H54 (cell line): ENCODE measurements around the gene TSFM.

Experiments used
- DNase-seq: peaks from one replicate; pipeline ENCODE4 v3.0.0; 2011; ENCODE audit warnings: low spot score, mixed read lengths; ENCODE audit not compliant: insufficient read length
- FAIRE-seq: peaks from 3 replicates; lab custom pipeline; 2011; peaks lifted over from hg19 to GRCh38; lab: Jason Lieb, UNC
- POLR2A ChIP-seq: IDR thresholded peaks from 2 replicates; pipeline ENCODE4 v1.6.1; 2011; ENCODE audit warnings: low read depth, mild to moderate bottlenecking, low read length

TSFM gene

DNA sequence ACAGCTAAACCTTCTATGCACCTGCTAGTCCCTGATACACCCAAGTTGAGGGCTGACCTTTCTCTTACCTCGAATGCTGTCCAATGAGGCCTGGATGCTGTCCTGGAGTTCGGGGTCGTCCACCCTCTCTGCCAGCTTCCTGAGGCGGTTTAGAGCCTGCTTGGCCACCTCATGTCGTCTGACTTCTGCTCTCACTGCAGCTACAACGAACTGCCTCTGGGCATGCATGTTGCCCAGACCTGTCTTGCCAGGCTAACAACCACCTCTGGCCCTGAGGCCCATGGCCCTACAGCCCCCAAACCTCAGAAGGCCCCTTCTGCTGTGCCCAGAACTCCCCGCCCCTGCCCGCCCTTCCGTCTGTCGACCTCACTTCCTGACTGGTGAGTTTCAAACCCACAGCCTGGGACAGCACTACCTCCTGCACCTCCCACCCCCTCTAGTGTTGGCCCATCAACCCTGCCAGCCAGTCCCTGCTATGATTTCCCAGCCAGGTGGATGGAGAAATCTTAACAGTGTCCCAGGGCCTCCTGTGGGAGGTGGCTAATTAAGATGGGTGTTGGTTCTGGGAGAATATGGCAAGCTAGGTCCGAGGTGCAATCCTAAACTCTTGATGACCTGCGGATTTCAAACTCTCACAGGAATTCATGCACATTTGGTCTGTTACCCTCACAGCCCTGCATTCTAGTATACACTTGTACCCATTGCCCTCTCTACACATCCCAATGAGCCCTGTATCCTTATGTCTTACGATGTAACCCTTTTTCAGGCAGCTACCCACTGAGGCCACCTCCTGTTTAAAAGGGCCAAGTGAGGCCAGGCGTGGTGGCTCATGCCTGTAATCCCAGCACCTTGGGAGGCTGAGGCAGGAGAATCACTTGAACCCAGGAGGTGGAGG lies 40.5 kb upstream of the TSFM start:
- no peak for DNase-seq
- no peak for FAIRE-seq
- no peak for TF ChIP-seq POLR2A

DNA sequence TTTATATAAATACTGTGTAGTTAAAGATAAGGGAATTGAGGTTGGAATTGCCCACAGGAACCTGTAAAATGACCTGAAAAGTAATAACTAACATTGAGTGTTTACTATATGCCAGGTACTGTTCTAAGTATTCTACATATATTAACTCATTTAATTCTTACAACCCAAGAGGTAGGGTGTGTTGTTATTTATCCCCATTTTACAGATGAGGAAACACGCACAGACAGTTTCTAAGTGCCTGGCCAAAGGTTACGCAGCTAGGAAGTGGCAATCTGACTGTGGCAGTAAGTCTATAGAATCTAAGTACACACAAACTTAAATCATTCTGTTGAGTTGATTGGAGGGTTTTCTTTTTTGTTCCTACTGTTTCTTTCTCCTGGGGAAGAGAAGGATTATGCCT lies 38.8 kb upstream of the TSFM start:
- TF ChIP-seq POLR2A = no peak
- no peak for FAIRE-seq
- DNase-seq = no peak

DNA sequence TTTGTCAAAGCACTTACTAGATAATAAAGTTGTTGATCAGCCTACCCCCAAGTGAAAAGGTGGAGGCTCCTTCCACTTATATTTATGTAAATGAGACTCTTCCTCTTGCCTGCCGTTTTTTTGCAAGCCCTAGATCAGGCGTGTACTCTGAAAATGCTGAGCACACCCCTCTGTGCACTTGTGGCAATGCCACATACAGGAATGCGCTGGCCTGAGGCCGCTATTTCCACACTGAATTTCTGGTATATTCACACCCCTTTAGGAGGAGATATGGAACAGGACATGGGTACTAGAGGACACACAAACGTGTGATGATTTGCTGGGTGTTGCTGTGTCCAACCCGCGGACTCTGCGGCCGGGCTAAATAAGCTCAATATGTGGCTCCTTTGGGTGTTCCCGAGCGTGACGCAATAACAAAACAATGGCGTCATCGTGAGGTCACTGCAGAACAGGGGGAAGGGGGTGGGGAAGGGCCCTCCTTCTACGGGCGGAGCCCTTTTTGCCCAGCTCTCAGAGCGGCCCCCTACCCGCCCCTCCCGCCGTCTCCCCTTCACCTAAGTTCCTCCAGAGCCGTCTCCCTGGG lies 38.3 kb upstream of the TSFM start:
- TF ChIP-seq POLR2A = 0 out of 2 replicates have a peak, but pooled peaks have one; percentile 13
- no peak for DNase-seq
- FAIRE-seq = no peak

DNA sequence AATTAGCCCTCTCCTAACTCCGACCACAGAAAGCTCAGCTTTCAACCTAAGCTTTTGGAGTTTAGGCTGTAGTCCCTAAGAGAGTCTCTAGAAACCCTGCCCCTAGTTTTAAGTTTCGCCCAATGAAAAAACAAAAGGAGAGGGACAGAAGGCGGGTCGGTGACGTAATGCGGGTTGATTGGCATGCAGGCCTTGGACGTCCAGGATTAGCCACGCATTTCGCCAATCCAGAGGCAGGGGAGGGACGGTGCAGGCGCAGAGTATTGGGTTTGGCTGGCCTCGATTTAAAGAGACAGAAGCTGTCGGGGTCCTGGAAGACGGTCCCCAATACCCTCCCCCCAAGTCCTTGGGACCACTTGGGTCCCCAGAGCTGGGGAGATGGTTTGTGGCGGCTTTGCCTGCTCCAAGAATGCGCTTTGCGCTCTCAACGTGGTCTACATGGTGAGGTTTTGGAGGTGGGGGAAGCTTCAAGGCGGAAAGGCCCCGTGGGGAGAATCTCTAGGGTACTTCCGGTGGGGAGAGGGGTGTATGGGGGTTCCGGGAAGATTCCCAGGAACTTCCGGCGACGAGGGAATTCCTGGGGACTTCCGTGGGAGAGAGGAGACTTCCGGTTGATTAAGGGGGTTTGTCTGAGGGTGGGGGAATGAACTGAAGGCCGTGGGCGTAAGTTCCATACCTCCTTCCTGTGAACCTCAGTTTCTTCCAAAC lies 37.7 kb upstream of the TSFM start, which contains the start of gene TSPAN31:
Gene TSPAN31, plus strand, starts transcription at position 263 of the 708 bp plus-strand sequence. Its CDS starts 116 bp downstream, at position 379.
- peak; percentile 92 for DNase-seq
- 0 out of 2 replicates have a peak, but pooled peaks have one; percentile 16 for TF ChIP-seq POLR2A
- FAIRE-seq = peak; percentile 81

DNA sequence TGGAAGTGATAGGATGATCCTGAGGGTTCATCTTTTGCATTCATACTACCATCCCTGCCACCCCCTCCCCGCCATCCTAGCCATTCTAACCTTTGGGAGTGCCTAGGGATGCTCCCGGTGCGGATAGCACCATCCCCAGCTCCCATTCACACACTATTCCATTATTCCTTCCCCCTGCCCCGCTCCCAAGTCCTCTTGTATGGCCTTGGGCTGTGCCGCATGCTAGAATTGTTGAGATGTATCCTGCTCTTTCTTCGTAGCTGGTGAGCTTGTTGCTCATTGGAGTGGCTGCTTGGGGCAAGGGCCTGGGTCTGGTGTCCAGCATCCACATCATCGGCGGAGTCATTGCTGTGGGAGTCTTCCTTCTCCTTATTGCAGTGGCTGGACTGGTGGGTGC lies 37.1 kb upstream of the TSFM start:
- 0 out of 2 replicates have a peak, but pooled peaks have one; percentile 1 for TF ChIP-seq POLR2A
- DNase-seq = no peak

DNA sequence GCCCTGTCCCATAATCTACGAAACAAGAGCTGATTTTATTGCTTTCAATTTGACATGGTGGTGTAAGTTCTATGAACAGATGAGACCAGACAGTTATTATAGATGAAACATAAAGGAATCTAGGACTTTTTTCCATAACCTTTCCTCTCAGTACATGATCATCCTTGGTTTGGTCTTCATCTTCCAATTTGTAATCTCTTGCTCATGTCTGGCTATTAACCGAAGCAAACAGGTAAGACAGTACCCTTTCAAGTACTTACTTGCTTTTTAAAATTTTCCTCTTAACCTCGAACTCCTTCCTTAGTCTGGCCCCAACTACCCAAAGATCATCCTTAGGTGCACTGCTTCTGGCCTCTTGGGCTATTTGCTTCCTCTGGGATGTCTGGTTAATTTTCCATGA lies 36.6 kb upstream of the TSFM start:
- no peak for TF ChIP-seq POLR2A
- DNase-seq (no peak), FAIRE-seq (no peak)

More for the DNA sequence above, 37.1 kb upstream of the TSFM start:
- FAIRE-seq = no peak

DNA sequence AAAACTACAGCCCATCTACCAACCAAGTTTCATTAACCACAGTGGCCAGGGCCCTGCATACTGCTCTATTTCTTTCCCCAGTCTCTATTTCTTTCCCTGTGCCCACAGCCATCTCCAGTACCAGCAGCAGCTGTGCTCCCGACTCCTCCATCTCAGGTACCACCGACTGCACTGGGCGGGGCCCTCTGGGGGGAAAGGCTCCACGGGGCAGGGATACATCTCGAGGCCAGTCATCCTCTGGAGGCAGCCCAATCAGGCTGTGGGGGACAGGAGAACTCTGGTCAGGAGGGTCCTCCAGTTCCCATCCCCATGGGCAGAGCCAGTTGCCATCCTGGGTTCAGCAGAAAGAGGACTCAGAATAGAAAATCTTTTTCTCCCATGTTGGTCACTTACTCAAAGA lies 33.5 kb upstream of the TSFM start:
- FAIRE-seq (no peak), DNase-seq (no peak)
- TF ChIP-seq POLR2A = no peak

DNA sequence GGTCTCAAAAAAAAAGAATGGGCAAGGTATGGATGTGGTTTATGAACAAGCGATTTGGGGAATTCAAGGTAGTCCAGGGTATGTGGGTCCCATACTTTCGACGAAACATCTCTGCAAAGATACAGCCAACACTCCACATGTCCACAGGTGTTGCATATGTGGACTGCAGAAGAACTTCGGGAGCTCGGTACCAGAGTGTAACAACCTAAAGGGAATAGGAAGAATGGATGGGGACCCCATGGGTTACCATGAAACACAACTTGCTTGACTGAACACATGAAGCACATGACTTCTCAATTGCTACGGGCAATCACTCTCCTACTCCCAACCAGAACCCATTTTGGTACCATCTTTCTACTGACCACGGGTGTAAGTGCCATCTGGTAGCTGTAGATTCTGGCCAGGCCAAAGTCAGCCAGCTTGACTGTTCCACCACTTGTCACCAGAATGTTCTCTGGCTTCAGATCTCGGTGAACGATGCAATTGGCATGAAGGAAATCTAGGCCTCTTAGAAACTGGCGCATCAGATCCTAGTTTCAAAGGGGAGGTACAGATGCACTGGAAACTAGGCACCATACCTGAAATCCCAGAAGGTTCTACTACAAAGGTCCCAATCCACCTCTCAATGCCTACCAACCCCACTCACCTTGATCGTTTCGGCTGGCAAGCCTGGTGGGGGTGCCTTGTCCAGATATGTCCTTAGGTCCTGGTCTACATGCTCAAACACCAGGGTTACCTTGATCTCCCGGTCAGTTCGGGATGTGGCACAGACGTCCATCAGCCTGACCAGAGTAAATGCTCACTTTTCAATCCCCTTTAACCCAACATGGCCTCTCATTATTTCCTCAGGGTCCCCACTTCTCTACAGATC lies 31.8 kb upstream of the TSFM start:
- FAIRE-seq (no peak), DNase-seq (no peak)
- no peak for TF ChIP-seq POLR2A

DNA sequence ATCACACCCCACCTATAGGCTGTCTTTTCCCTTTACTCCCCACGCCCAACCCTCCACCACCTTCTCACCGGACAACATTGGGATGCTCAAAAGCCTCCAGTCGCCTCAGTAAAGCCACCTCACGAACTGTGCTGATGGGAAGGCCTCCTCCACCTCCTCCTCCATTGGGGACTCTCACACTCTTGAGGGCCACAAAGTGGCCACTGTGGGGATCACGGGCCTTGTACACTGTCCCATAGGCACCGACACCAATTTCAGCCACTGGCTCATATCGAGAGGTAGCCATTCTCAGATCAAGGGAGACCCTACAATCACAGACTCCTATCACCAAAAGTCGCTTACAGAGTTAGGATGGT lies 31.2 kb upstream of the TSFM start:
- FAIRE-seq (no peak), DNase-seq (no peak)
- TF ChIP-seq POLR2A = no peak

DNA sequence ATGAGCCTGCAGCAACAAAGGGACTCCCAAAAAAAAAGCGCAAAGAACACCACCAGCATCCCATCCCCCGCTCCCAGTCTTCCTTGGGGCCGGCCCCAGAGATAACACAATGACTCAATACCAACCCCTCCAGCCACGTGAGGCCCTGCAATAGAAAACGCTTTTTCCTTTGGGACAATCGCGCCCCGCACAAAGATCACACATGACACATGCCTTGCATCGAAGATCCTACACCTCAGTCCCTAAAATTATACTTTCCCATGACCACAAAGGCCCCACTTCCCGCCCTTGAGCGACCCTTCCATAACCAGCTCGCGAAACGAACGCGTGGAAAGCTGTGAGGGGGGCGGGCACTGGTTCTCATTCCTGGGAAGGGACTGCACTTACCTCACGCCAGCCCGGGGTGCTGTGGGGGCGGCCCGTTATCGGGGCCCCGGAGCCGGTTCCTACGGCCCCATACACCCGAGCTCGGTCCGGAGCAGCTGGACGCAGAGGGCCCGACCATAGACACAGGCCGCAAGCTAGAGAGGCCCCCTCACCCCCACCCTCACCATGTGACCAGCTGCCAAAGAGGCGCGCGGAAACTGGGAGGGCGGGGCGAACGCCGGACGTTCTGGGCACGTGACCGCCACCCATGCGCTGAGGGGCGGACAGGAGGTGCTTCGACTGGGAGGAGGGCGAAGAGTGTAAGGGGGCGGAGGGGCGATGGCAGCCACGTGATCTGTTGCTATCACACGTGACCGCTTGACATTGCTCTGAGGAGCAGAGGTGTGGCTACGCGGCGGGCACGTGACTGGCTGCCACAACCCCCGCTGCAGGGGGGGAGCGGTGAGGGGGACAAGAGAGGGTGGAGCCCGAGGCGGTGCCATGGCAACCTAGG lies 30.6 kb upstream of the TSFM start, which contains the start of gene CDK4:
Gene CDK4, minus strand, starts transcription at position 523 of the 880 bp plus-strand sequence. CDS start 593 bp downstream, outside the sequence.
- FAIRE-seq (peak; percentile 87), DNase-seq (peak; percentile 98)
- peak; percentile 44; the same call in 1 of the 2 replicates for TF ChIP-seq POLR2A

DNA sequence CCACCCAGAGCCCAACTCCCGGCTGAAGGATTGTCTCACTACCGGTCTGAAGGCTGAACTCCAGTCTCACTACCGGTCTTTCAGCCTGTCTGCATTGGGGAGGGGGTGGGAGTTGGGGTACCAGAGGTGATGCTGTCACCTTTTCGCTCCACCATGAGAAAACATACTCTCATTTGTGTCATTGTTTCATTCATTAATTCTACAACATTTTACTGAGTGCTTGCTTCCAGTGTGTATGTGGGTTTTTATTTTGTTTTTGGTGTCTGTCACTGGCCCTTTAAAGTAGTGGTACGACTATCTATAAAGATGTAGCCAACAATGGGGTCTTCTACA lies 30.0 kb upstream of the TSFM start:
- no peak for FAIRE-seq

DNA sequence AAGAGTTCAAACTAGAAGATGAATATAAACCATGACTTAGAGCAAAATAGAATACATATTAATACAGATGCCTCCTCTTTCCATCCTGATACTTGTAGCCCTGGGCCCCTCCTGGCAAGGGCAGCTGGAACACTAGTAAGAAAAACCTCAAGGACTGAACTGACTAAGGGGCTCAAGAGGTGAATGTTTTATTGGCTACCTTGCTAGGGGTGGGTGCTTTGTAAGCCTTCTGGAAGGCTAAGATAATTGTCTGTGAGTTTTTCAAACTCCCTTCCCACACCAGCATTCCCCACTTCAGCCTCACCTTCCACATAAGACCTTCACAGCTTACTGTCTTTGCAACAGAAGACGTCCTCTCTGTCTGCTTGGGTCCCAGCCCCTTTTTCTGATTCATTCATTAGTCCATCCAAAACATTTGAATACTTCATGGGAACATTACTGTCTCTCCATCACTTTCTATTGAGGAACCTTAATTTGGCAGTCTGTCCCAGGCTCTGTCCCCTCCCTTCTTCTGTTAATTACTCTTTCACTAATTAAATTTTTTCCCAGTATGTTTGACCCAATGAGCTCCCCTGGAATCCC lies 28.7 kb upstream of the TSFM start:
- no peak for DNase-seq
- FAIRE-seq = no peak
- no peak for TF ChIP-seq POLR2A

More for the DNA sequence above, 30.0 kb upstream of the TSFM start:
- no peak for DNase-seq
- TF ChIP-seq POLR2A = no peak
